GM23338 (cell line): ENCODE results near the gene ITGB6.

Experiments
- CTCF ChIP-seq, 2 experiments: fragments of 200-600 bp in 1 of 2; sonication (generic) in 1 of 2; conservative IDR thresholded peaks; 2 replicates each; pipeline versions ENCODE4 v1.5.1 to v1.6.1; 2016 to 2017; ENCODE audit warnings: antibody characterized with exemption in 2 of 2, low read depth in 2 of 2, mild to moderate bottlenecking in 2 of 2, moderate library complexity in 1 of 2
- EZH2 ChIP-seq: fragments of 200-600 bp; sonication (generic); IDR thresholded peaks from one replicate; pipeline ENCODE4 v1.8.0; 2017; ENCODE audit warnings: antibody characterized with exemption, mild to moderate bottlenecking, low read depth; ENCODE audit not compliant: unreplicated experiment
- EZH2phosphoT487 ChIP-seq: fragments of 200-600 bp; sonication (generic); IDR thresholded peaks from one replicate; pipeline ENCODE4 v1.8.1; 2018; ENCODE audit warnings: antibody characterized with exemption; ENCODE audit not compliant: unreplicated experiment
- POLR2AphosphoS5 ChIP-seq: IDR thresholded peaks from 2 replicates; pipeline ENCODE4 v1.6.1; 2016; ENCODE audit warnings: antibody characterized with exemption, low read depth
- REST ChIP-seq: IDR thresholded peaks from one replicate; pipeline ENCODE4 v1.6.1; 2018; ENCODE audit warnings: antibody characterized with exemption; ENCODE audit not compliant: unreplicated experiment
- STAT1 ChIP-seq: IDR thresholded peaks from one replicate; pipeline ENCODE4 v1.6.1; 2016; ENCODE audit warnings: antibody characterized with exemption; ENCODE audit not compliant: unreplicated experiment

GRCh38 chr2:160220545-160221009 is 20.5 kb upstream of the ITGB6 start:
- TF ChIP-seq REST: no peak
- 0 out of 4 replicates have a peak, but pooled peaks of 1 of the 2 experiments have one; percentile 19 for TF ChIP-seq CTCF (conservative IDR thresholded peaks at IDR 0.05; ENCODE audit: low read depth in 2 of 2)
- TF ChIP-seq STAT1: no peak
- TF ChIP-seq EZH2: no peak
- TF ChIP-seq EZH2phosphoT487: no peak
- no peak for TF ChIP-seq POLR2AphosphoS5
